ENCODE data around the gene TMIGD3.
A peak's percentile ranks its signal among the peaks of the same experiment; 100 is the strongest.

The TMIGD3 gene

DNA sequence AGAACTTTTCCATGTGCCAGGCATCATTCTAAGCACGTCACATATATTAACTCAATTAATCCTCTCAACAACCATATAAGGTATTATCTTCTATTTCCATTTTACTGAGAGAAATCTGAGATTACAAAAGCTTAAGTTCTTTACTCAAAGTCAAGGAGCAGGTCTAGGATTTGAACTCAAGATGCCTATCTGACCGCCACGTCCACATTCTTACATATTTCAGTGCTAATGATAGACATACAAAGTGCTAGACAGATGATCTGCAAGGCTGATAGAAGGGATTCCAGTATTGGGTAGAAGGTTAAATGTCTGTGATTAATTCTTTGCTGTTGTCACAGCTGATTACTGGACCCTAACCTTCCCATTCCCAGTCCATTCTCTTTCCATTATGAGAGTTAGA is 49.7 kb downstream of the TMIGD3 start:
- H3K27ac ChIP-seq, result no peak overlapping the region
- TF ChIP-seq, protein P1, sequence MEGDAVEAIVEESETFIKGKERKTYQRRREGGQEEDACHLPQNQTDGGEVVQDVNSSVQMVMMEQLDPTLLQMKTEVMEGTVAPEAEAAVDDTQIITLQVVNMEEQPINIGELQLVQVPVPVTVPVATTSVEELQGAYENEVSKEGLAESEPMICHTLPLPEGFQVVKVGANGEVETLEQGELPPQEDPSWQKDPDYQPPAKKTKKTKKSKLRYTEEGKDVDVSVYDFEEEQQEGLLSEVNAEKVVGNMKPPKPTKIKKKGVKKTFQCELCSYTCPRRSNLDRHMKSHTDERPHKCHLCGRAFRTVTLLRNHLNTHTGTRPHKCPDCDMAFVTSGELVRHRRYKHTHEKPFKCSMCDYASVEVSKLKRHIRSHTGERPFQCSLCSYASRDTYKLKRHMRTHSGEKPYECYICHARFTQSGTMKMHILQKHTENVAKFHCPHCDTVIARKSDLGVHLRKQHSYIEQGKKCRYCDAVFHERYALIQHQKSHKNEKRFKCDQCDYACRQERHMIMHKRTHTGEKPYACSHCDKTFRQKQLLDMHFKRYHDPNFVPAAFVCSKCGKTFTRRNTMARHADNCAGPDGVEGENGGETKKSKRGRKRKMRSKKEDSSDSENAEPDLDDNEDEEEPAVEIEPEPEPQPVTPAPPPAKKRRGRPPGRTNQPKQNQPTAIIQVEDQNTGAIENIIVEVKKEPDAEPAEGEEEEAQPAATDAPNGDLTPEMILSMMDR (conservative IDR thresholded peaks at IDR 0.05), result no peak

GRCh38 chr1:111452581-111452980 is 50.9 kb downstream of the TMIGD3 start:
- TF ChIP-seq, protein P1 (conservative IDR thresholded peaks at IDR 0.05), result no peak
- H3K27ac ChIP-seq, result no peak overlapping the region

DNA sequence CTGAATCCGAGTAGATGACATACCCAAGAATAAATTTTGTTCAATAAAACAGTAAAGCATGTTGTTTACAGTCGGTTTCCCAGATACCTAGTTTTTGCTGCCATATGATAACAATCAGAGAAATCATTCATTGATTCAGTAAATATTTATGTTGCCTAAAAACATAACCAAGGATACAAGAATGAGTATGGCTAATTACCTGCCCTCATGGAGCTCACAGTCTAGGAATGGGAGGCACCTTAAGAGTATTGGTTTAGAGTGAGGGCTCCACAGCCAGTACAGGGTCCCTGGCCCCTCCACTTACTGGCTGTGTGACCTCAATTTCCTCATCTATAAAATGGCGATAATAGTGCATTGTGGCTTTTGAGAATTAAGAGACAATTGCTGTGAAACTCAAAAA is 53.2 kb downstream of the TMIGD3 start:
- H3K27ac ChIP-seq, result peak overlapping the region; percentile 90
- TF ChIP-seq, protein P1 (conservative IDR thresholded peaks at IDR 0.05), result no peak

DNA sequence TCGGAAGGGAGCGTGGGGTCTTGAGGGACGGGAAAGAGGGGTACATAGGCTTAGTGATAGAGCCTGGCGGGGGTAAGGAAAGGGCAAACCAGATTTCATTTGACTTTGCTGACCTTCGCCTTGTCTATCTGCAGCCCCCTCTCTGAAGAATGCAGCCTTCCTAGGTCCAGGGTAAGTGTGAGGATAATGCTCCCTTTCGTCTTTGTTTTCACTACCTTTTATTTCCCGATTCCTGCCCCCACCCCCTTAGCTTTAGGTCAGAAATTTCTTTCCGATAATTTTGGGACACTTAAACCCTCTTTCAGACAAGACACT is 53.8 kb downstream of the TMIGD3 start:
- TF ChIP-seq, protein P1 (conservative IDR thresholded peaks at IDR 0.05), result no peak
- peak overlapping the region; percentile 90 for H3K27ac ChIP-seq

GRCh38 chr1:111448918-111449702 is 54.3 kb downstream of the TMIGD3 start, which contains the start of the genes ATP5PB and WDR77:
Gene ATP5PB, plus strand, starts transcription at chr1:111449464. Its CDS starts 78 bp downstream, at chr1:111449542.
Gene WDR77, minus strand, starts transcription at chr1:111449256. Its CDS starts 87 bp downstream, at chr1:111449169.
- TF ChIP-seq, protein P1 (conservative IDR thresholded peaks at IDR 0.05), result no peak
- H3K27ac ChIP-seq, result peak within 1 kb of the TSS; percentile 90

GRCh38 chr1:111448482-111448917 is 54.9 kb downstream of the TMIGD3 start:
- peak overlapping the region; percentile 90 for H3K27ac ChIP-seq
- TF ChIP-seq, protein P1 (conservative IDR thresholded peaks at IDR 0.05), result no peak

DNA sequence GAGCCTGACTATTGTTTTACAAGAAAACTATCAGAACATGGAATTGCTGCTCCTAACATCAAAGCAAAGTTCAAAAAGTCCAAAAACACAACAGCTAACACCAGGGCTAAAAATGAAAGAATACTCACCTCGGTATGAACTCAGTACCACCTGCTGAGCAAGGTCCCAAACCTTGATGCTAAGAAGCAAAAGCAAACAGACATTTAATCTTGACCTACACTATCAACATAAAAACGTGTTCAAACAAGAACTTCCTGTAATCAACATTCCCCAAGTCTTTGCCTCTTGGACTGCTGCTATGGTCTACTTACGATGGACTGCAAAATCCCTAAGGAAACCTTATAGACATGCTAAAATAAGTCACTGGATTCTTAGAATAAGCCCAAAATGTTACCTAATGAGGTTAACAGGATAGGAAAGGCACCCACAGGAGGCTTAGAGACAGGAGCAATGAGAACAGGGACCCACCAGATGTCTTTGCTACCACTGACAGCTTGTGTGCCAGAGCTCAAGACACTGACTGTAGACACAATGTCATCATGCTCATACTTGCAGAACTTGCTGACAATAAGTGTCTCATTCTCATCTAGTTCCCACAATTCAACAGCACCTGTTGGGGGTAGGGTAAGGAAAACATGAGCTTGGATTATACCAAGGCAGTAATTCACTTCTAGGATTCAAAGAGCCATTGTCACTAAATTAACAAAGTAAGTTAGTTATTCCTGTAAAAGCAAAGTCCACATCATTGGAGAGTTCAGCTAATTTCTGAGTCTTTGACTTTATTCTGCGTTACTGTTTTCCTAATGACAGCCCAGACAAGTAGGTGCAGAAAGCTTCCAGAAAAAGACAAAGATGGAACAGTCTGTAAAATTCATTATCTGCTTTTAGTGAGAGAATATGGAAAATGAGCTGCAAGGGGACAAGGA is 56.2 kb downstream of the TMIGD3 start:
- H3K27ac ChIP-seq, result peak overlapping the region; percentile 90
- TF ChIP-seq, protein P1 (conservative IDR thresholded peaks at IDR 0.05), result no peak
